HuH-7.5 (cell line): ENCODE measurements around the gene CHD3.
A peak's percentile ranks its signal among the peaks of the same experiment; 100 is the strongest.

ENCODE experiments used
- DNase-seq: peaks from one replicate; pipeline ENCODE4 v3.0.0; 2011; ENCODE audit warnings: low spot score

Gene CHD3

DNA sequence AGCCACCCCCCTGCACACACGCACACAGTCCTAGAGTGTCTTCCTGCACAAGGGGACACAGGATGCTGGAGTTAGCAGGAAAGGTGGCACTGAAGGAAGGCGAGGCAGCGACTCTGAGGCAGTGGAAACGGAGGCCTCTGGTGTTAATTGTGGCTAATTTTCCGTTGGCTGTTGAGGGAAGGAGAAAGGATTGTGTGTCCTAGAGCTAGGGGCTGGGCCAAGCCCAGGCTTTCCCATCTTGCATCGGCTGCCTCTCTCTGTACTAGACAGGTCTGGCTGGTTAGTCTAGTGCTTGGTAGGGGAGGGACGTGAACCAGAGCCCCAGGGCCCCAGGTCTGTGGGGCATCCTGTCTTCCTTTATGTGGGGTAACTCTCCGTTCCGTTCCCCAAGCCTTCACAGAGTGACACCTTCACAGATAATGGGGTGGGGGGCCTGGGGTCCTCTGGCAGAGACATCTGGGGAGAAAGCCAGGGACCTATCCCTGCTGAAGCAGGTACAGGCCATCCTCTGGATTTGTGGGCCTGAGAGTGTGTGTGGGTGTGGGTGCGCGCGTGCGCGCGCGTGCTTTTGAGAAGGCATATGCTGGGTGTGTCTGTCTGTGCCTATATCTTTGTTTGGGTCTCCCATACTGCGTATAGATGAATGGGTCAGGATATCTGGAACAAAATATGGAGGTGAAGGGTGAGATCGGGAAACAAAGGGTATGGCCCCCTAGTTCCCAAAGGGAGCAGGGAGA, at the start of gene CHD3:
Gene CHD3, plus strand, starts transcription at position 606 of the 737 bp plus-strand sequence. CDS start 212 bp downstream, outside the sequence.
- no peak for DNase-seq

DNA sequence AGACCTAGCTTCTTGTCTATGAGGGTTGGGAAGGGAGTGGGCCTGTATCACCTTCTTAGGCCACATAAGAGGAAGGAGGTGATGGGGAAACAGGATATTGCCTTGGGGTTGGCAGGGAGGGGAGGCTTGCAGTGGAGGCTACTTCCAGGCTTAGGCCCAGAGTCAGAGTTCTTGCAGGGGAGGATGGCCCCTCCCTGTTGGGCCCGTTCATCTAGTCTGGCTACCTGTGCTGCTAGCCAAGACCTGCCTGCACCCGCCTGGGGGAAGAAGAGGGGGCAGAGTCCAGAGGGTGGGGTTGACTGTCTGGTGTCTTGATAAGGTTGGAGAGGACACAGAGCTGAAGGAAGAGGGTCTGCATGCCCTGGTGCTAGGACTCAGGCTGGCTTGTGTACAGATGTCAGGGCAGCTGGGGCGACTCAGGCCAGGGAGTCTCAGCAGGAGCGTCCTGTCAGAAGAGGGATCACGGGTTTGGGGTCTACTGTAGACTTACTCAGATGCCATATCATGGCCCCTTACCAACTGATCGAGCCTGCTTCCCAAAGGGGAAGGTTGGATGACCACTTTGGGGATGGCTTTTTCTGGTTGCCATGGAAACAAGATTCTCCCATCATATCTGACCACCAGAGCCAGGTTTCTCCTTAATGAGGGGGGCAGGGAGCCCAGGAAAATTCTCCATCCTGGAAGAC, 49.3 kb upstream of the CHD3 start:
- no peak for DNase-seq

GRCh38 chr17:7839876-7840261, 48.7 kb upstream of the CHD3 start:
- no peak for DNase-seq

DNA sequence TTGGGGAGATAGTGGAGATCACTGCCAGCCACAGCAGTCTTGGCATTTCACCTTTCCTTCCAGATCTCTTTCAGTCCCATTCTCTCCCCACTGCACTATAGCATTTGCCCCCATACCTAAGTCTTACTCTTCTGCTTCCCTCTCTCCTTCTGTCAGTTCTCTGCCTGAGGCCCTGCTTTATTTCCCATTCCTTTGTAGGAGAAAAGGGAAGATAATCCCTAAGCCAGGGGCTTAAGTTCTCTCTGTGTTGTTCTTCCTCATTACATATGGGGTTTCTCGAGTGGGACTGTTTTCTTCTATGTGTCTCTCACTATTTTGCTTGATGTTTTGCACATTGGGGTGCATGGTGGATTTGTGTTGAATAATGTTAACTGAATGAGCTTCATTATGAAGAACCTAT, 48.1 kb upstream of the CHD3 start:
- no peak for DNase-seq

DNA sequence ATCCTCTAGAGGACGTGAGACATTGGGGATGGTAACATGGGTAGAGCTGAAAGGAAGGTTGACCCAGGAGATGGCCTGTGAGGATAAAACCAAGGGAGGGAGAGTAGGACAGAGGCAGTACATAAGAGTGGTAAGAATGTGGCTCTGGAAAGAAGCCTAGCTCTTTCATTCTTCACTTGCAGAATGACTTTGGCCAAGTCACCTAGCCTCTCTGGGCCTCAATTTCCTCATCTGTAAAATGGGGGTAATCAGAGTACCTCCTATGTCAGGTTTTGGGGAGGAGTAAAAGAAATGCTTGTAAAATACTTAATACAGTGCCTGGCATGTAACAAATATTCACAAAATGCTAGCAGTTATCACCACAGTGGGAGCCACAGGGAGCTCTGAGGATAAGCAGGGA, 47.7 kb upstream of the CHD3 start:
- DNase-seq: no peak

GRCh38 chr17:7841396-7841914, 47.1 kb upstream of the CHD3 start:
- DNase-seq: peak; percentile 54

- DNase-seq: peak; percentile 80
Observed at GRCh38 chr17:7841915-7842379, 46.6 kb upstream of the CHD3 start.

GRCh38 chr17:7842380-7843256, 46.0 kb upstream of the CHD3 start:
- DNase-seq: peak; percentile 39

DNA sequence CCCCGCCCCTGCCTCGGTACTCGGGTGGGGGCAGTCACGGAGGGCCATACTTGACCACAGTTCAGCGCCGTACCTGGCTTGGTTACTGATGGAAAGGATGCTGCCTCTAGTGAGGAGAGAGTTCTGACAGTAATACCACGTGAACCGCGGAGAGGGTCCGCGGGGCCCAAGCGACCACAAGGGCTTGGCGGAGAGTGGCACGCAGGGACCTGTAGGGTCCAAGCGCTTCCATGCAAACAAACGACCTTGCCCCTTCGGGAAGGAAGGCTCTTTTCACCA, 45.4 kb upstream of the CHD3 start:
- DNase-seq: no peak

DNA sequence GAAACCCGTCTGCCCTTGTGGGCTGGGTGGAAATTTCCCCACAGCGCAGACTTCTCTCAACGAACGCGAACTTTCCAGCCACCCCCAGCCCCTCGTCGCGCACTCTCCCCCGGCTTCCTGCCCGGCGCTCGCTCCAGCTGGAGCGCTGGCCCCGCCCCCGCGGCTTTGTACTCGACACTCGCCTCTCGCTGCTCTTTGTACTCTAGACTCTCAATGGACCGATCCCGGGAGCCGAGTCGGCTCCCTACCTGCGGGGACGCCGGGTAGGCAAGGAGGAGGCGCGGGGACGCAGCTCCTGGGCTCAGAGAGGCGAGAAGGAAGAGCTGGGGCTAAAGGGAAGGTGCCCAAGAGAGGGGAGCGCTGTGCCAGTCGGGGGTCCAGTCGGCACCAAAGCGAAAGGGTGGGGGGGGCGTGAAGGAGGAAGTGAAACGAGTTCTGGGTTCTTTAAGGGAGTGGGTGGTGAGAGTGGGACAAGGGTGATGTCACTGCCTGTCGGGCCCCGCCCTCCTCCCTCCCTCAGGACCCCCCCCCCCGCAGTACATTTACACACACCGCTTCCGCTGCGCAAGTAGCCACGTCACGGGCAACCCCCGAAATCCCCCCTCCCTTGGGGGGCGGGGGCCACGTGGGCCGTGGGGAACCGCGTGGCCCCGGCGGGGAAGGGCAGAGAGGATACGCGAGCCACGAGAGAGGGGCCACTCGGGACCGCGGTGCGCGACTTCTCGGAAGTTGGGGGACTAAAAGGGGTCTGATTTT, 44.9 kb upstream of the CHD3 start:
- peak; percentile 82 for DNase-seq

DNA sequence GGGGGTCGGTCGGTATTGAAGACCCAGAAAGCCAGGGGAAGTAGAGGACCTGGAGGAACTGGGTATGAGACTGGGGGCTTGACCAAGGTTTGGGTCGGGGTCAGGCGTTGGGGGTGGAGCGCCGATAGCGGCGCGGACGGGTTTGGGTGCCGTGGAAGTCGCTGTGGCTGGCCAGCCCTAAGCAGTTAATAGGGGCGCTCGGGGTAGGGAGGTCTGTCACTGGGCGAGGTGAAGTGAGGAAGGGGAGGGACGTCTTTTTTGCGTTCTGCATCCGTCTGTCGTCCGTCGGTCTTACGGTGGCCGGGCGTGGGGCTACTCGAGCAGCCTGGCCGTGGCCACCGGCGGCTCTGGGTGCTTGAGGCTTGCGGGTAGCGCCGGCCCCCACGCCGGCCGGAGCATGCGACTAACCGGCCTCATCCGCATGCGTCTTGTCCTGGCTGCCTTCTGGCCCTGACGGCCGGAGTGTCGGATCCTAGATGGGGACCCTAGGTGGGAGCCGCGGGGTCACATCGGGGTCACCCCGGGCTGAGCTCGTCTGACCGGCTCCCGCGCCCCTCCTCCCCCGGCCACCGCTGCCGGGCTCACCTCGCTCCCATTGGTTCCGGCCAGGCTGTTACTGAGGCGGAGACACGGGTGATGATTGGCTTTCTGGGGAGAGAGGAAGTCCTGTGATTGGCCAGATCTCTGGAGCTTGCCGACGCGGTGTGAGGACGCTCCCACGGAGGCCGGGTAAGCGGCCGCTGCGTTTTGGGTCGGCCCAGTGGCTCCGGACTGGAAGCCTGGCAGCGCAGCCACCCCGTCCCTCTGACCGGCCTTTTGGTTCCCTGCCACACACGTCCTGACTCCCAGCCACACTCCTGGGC, 44.1 kb upstream of the CHD3 start:
- DNase-seq: peak; percentile 96

DNA sequence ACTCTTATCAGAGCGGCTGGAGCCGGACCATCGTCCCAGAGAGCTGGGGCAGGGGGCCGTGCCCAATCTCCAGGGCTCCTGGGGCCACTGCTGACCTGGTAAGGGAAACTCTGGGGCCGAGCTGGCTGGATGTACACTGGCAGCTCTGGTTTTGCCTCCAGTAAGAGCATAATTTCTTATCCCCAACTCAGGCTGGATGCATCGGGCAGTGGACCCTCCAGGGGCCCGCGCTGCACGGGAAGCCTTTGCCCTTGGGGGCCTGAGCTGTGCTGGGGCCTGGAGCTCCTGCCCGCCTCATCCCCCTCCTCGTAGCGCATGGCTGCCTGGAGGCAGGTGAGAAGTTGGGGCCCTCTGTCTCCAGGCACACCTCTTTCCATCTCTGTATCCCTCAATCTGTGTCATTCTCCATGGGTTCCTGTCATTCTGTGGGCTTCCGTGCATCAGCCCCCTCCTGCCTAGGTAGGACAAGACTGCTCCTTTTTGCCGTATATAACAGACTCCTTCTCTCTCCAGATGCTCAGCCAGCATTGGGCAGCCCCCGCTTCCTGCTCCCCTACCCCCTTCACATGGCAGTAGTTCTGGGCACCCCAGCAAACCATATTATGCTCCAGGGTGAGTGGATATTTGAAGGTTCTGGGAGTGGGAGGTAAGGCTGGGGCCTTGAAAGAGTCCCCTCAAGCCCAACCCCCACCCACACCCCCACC, 43.1 kb upstream of the CHD3 start:
- DNase-seq: no peak

DNA sequence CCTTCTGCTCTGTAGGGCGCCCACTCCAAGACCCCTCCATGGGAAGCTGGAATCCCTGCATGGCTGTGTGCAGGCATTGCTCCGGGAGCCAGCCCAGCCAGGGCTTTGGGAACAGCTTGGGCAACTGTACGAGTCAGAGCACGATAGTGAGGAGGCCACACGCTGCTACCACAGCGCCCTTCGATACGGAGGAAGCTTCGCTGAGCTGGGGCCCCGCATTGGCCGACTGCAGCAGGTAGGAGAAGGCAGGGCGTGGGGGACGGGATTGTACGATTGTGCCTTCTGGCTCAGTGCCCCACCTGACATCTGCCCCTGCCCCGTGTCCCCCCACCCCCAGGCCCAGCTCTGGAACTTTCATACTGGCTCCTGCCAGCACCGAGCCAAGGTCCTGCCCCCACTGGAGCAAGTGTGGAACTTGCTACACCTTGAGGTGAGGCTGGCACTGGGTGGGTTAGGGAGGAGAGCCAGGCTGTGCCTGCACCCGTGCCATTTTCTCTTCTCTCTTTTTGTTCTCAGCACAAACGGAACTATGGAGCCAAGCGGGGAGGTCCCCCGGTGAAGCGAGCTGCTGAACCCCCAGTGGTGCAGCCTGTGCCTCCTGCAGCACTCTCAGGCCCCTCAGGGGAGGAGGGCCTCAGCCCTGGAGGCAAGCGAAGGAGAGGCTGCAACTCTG, 42.4 kb upstream of the CHD3 start:
- DNase-seq: no peak

DNA sequence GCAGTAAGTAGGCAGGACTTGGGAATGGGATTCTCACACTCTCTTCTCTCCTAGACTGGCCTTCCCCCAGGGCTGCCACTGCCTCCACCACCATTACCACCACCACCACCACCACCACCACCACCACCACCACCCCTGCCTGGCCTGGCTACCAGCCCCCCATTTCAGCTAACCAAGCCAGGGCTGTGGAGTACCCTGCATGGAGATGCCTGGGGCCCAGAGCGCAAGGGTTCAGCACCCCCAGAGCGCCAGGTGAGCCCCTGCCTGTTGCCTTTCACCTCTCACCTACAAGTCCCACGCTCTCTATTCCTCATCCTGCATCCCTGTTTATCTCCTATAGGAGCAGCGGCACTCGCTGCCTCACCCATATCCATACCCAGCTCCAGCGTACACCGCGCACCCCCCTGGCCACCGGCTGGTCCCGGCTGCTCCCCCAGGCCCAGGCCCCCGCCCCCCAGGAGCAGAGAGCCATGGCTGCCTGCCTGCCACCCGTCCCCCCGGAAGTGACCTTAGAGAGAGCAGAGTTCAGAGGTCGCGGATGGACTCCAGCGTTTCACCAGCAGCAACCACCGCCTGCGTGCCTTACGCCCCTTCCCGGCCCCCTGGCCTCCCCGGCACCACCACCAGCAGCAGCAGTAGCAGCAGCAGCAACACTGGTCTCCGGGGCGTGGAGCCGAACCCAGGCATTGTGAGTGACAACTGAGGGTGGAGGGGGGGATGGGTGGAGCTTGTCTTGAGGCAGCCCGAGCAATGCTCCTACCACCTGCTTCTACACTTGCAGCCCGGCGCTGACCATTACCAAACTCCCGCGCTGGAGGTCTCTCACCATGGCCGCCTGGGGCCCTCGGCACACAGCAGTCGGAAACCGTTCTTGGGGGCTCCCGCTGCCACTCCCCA, 41.6 kb upstream of the CHD3 start:
- DNase-seq: no peak

GRCh38 chr17:7848131-7848579, 40.4 kb upstream of the CHD3 start:
- no peak for DNase-seq

DNA sequence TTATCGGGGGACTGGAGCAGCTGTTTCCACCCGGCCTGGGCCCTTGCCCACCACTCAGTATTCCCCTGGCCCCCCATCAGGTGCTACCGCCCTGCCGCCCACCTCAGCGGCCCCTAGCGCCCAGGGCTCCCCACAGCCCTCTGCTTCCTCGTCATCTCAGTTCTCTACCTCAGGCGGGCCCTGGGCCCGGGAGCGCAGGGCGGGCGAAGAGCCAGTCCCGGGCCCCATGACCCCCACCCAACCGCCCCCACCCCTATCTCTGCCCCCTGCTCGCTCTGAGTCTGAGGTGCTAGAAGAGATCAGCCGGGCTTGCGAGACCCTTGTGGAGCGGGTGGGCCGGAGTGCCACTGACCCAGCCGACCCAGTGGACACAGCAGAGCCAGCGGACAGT, 39.9 kb upstream of the CHD3 start:
- DNase-seq: no peak

- DNase-seq: no peak
Observed at GRCh38 chr17:7849130-7849750, 39.3 kb upstream of the CHD3 start.
